ENCODE data around the gene CEBPB. TPM values are rescaled to one million over a fixed set of nuclear protein-coding genes. Genes with fewer than 3 reads are reported as not detected.
"Not testable (repeated sequence)": the region's sequence is repeated elsewhere in the genome, so short reads cannot be mapped to it uniquely, and the experiment has no call there.

Gene CEBPB
- total RNA-seq, 1 donor from 2014 or later, result 19.6 TPM

DNA sequence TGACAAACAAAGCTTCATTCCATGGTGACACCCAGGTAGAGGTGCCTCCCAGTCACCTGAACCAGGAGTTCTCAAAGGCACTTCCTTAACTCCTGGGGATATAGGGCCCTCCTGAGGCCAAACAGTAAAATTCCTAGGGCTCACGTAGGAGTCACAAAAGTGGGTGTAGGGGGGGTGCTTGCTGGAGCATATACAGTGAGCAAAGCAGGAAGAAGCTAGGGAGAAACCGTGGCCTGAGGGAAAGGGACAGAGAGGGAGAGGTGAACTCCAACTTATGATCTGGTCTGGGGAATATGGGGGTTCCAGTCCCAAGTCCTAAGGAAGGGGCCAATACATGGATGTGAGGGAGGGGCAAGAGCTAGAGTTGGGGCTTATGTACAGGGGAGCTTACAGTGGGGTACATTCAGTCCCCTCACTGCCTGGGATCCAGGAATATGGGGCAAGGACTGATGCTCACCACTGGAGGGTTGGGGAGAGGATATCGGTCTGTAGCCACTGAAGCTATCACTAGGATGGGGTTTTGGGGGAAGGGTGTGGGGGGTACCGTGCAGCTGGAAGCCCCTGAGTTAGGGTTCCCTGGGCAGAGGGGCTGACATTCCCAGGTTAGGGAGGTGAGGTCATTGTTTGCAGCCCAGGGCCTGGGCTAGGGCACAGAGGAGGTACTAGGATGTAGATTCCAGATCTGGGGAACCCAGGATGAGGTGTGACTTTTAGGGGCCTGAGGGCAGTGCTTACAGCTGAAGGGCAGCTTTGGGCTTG is 38.1 kb upstream of the CEBPB start:
- DNase-seq (ENCODE audit: low spot score, unreplicated experiment), result no peak
- peaks cover 10% of the 10 kb centered on the region for H3K36me3 Mint-ChIP-seq (ENCODE audit: insufficient read depth)
- no peaks in the 10 kb centered on the region for H3K9me3 Mint-ChIP-seq (ENCODE audit: low read depth)
- H3K4me3 Mint-ChIP-seq (ENCODE audit: low read depth), result peak overlapping the region; percentile 84
- no peak for TF ChIP-seq CTCF (IDR thresholded peaks at IDR 0.05; ENCODE audit: unreplicated experiment)
- peak overlapping the region; percentile 90 for H3K27ac Mint-ChIP-seq
- H3K27me3 Mint-ChIP-seq, result peaks cover 4% of the 10 kb centered on the region
- H3K4me1 Mint-ChIP-seq (ENCODE audit: low read depth), result peaks cover 31% of the 10 kb centered on the region

DNA sequence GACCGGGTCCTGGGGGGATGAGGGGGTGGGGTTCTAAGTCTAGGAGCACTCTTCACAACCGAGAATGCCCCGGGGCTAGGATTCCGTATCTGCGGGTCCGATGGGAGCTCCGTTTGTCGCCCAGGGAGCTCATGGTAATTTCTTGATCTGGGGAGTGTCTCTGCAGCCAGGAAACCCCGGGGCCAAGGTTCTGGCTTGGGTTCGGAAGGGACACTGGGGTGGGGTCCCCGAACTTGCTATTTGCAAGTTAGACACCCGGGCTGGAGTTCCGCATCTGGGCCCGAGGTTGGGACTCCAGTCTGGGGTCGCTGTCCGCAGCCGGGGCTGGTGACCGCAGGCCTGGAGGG is 37.5 kb upstream of the CEBPB start:
- TF ChIP-seq CTCF (IDR thresholded peaks at IDR 0.05; ENCODE audit: unreplicated experiment), result no peak
- peaks cover 30% of the 10 kb centered on the region for H3K4me1 Mint-ChIP-seq (ENCODE audit: low read depth)
- peaks cover 10% of the 10 kb centered on the region for H3K36me3 Mint-ChIP-seq (ENCODE audit: insufficient read depth)
- peaks cover 4% of the 10 kb centered on the region for H3K27me3 Mint-ChIP-seq
- peak overlapping the region; percentile 90 for H3K27ac Mint-ChIP-seq
- H3K9me3 Mint-ChIP-seq (ENCODE audit: low read depth), result no peaks in the 10 kb centered on the region
- peak overlapping the region; percentile 84 for H3K4me3 Mint-ChIP-seq (ENCODE audit: low read depth)
- no peak for DNase-seq (ENCODE audit: low spot score, unreplicated experiment)

DNA sequence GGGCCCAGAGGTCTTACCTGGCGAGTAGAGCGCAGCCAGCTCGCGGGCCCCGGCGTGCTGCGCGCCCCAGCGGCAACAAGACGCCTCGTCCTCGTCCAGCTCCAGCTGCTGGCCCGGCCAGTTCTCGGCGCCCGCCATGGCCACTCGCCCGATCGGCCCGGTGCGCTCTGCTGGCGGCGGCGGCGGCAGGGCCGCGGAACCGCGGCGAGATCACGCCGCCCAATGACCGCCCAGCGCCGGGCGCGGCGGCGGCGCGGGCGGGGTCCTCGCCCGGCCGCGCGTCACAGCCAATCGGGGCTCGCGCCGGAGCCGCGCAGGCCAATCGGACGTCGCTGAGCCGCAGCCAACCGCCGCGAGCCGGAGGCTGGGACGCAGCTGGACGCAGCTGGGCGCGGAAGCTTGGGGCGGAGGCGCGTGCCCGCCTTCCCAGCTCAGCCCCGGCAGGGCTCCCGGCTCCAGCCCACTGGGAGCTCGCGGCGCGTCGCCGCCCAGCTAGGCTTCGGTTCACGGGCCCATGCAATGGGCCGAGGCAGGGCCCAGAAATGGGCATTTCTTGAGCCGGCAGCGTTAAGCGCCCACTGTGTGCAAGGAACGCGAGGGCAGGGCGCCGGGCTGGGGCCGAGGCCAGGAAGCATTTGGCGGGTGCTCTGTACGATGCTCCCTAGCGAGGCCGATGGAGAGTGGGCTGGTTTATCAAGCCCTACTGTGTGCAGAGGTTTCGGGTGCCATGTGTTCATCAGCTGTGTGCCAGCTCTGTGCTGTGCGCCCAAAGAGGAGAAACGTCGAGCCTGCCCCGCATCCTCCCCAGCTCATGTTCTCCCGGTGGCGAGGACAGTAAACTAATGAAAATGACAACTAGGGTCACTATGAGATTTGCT is 36.9 kb upstream of the CEBPB start, which contains the start of gene PEDS1:
PEDS1 (minus strand) TSS at position 224 of the 878 bp plus-strand sequence; CDS start at position 138, 86 bp downstream.
- H3K36me3 Mint-ChIP-seq (ENCODE audit: insufficient read depth), result peaks cover 7% of the 10 kb centered on the region
- H3K27ac Mint-ChIP-seq, result peak within 1 kb of the TSS; percentile 90
- peaks cover 30% of the 10 kb centered on the region for H3K4me1 Mint-ChIP-seq (ENCODE audit: low read depth)
- peak within 1 kb of the TSS; percentile 84 for H3K4me3 Mint-ChIP-seq (ENCODE audit: low read depth)
- no peaks in the 10 kb centered on the region for H3K9me3 Mint-ChIP-seq (ENCODE audit: low read depth)
- DNase-seq (ENCODE audit: low spot score, unreplicated experiment), result peak; percentile 83
- H3K27me3 Mint-ChIP-seq, result peaks cover 4% of the 10 kb centered on the region
- peak; percentile 15 for TF ChIP-seq CTCF (IDR thresholded peaks at IDR 0.05; ENCODE audit: unreplicated experiment)

- not testable (repeated sequence) for H3K27ac Mint-ChIP-seq; H3K4me3 Mint-ChIP-seq (ENCODE audit: low read depth); H3K36me3 Mint-ChIP-seq (ENCODE audit: insufficient read depth)
These were observed 29.1 kb upstream of the CEBPB start for GRCh38 chr20:50161494-50161893.

GRCh38 chr20:50163570-50164317 is 26.9 kb upstream of the CEBPB start:
- H3K4me3 Mint-ChIP-seq (ENCODE audit: low read depth), result no peak overlapping the region
- no peaks in the 10 kb centered on the region for H3K36me3 Mint-ChIP-seq (ENCODE audit: insufficient read depth)

More at GRCh38 chr20:50161494-50161893, 29.1 kb upstream of the CEBPB start:
- H3K27me3 Mint-ChIP-seq; DNase-seq (ENCODE audit: low spot score, unreplicated experiment); H3K9me3 Mint-ChIP-seq (ENCODE audit: low read depth); H3K4me1 Mint-ChIP-seq (ENCODE audit: low read depth): not testable (repeated sequence)

More at GRCh38 chr20:50163570-50164317, 26.9 kb upstream of the CEBPB start:
- H3K4me1 Mint-ChIP-seq (ENCODE audit: low read depth), result peaks cover 7% of the 10 kb centered on the region
- peak overlapping the region; percentile 85 for H3K27ac Mint-ChIP-seq
- DNase-seq (ENCODE audit: low spot score, unreplicated experiment), result no peak
- no peaks in the 10 kb centered on the region for H3K27me3 Mint-ChIP-seq
- H3K9me3 Mint-ChIP-seq (ENCODE audit: low read depth), result no peaks in the 10 kb centered on the region
- TF ChIP-seq CTCF (IDR thresholded peaks at IDR 0.05; ENCODE audit: unreplicated experiment), result no peak
